HG03439 (cell line): ENCODE data around the gene CSKMT.
"Not testable (repeated sequence)": the region's sequence is repeated elsewhere in the genome, so short reads cannot be mapped to it uniquely, and the experiment has no call there.

Experiments
- ATAC-seq: cut with Tn5 transposase; IDR thresholded peaks from one replicate; pipeline ENCODE4 v1.9.1; 2021; ENCODE audit warnings: mild to moderate bottlenecking, moderate library complexity; ENCODE audit not compliant: unreplicated experiment

Gene CSKMT, protein sequence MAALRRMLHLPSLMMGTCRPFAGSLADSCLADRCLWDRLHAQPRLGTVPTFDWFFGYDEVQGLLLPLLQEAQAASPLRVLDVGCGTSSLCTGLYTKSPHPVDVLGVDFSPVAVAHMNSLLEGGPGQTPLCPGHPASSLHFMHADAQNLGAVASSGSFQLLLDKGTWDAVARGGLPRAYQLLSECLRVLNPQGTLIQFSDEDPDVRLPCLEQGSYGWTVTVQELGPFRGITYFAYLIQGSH

DNA sequence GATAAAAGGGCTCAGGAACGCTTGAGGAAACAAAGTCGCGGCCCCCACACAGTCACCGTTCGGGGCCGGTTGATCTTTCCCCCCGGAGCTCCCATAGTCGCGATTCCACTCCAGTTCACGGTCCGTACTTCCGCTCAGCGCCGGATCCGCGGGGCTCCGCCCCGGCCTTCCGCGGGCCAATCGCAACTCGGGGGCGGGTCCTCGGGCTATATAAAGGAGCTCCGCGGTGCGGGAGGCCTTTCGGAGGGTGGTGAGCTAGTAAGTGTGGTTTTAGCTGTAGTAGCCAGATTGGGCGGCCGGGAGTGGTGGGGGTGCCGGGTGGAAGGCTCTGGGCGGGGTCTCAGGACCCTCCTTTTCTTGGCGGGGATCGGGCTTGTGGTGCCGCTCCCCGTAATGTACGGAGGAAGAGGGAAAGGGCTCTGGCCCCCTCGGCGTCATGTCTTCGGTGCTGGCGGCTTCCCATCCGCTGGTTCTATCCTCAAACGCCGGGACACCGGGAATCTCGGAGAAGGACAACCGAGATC is at the start of gene CSKMT, which contains the start of gene C11orf98:
CSKMT (plus strand) TSS at position 238 of the 524 bp plus-strand sequence. CDS start 568 bp downstream, outside the sequence.
C11orf98 (minus strand) TSS at position 136 of the 524 bp plus-strand sequence; CDS start at position 95, 41 bp downstream.
- peak; percentile 81 for ATAC-seq

DNA sequence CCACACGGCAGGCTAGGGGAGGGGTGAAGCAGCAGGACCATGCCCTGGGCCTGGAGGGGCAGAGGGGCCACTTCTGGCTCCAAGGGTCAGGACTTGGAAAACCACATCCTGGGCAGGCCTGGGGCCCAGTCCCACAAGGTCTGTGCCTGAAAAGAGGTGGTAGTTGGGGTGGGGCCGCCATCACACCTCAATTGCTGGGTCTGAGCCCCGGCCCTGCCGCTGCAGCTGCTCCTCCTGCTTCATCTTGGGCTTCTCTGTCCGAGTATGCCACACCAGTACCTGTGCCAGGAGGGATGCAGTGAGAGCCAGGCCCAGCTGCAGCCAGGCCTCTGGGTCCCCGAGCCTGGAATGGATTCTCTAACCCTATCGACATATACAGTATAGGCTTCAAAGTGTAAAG is 49.6 kb upstream of the CSKMT start:
- no peak for ATAC-seq

DNA sequence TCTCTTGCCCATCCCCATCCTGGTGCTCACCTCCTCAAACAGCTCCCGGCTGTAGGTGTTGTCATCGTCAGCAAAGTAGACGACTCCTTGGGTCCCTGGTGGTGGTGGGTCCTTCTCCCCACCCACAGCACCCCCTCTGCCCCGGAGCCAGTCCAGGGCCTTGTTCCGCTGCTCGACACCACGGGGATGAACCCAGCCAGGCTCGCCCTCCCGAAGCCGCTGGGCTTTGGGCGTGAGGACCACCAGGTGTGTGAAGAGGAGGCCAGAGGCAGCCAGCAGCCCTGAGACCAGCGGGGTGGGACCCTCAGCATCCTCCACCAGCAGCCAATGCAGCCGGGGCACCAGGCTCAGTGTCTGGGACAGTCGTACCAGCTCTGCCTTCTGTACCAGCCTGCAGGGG is 48.2 kb upstream of the CSKMT start:
- not testable (repeated sequence) for ATAC-seq

DNA sequence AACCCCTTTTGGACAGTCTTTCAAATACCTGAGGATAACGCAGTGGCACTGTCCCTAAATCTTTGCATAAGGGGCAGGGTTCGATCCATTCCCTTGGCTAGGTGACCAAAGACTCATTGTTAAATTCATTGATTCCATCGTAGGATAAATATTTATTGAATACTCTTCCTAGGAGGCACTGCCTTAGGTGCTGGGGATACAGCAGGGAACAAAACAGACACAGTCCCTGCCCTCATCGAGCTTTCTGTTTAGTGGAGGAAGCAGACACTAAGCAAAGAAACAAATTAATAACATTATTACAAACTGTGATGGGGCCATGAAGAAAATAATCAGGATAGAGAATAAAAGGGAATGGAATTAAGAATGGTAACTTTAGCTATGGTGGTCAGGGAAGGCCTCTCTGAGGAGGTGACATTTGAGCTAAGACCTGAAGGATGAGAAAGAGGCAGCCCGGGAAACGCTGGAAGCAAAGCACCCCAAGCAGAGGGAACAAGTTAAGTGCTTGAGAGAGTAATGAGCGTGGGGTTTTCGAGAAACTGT is 44.0 kb upstream of the CSKMT start:
- ATAC-seq, result no peak

DNA sequence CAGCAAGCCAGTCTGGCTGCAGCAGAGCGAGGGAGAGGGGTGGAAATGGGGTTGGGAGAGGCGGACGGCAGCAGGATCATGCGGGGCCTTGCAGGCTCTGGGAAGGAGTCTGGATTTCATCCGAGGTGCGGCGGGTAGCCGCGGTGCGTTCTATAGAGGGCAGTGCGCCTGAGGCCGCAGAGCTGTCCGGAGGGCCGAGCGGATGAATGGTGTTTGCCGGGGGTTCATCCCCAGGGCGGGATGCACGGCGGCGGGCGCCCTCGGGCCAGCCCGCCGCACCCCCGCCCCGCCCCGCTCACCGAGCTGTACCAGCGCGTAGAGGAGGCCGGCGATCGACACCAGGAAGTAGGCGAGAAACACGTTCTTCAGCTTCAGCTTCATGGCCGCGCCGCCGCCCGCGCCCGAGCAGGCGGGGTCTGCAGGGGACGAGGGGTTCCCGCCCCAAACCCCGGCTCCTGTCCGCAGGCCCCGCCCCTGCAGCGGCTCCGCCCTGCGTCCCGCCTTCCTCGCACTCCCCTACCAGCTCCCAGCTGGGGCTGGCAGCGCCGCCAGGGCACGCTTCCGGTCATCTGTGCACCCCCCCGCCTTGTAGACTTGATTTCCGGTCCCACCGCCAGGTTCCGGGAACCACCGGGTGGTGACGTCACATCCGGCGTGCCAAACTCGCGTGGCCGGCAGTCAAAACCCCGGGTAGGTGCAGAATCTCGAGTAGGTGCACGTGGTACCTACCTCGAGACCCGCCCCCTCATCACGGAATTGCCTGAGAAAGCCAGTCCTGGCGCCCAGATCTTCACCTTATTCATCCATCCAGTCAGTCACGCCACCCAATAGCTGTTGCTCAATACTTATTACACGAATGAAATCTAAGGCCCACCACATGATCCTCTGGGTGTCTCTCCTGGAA is 43.3 kb upstream of the CSKMT start, which contains the start of gene B3GAT3:
B3GAT3 (minus strand) TSS at position 420 of the 904 bp plus-strand sequence; CDS start at position 381, 39 bp downstream.
- peak; percentile 95 for ATAC-seq

DNA sequence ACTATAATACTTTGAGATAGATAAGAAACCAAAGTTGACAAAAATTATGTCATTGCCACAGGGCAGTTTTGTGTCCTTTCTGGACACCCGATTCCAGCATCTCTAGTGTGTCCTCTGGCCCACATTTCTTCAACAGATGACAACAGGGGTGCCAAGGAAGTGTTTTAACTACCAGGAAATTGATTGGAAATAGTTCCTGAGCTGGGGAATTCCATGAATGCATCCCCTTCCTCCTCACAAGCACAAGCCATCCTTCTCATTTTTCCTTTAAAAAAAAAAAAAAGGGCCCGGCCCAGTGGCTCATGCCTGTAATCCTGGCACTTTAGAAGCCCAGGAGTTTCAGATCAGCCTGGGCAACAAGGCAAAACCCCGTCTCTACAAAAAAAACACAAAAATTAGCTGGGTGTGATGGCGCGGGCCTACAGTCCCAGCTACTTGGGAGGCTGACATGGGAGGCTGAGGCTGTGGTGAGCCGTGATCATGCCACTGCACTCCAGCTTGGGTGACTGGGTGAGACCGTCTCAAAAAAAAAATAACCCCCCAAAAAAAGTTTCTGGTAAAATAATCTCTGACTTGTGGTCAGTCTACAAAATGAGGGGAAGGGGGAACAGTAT is 42.5 kb upstream of the CSKMT start:
- no peak for ATAC-seq

DNA sequence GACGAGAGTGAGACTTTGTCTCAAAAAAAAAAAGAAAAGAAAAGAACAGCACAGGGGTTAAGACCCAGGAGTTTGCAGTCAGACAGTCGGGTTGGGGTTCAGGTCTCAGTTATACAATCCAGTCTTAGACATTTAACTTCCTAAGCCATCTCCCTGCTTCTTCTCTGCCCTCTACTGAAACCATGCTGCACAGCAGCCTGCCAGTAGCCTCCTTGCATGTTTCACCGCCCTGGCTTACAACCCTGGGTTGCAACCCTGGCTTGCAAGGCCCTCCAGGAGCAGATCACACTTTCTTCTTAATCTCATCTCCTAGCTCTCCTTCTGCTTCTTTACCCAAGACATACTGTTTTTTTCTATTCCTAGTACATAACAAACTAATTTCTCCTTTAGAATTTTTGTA is 37.4 kb upstream of the CSKMT start:
- ATAC-seq, result no peak

DNA sequence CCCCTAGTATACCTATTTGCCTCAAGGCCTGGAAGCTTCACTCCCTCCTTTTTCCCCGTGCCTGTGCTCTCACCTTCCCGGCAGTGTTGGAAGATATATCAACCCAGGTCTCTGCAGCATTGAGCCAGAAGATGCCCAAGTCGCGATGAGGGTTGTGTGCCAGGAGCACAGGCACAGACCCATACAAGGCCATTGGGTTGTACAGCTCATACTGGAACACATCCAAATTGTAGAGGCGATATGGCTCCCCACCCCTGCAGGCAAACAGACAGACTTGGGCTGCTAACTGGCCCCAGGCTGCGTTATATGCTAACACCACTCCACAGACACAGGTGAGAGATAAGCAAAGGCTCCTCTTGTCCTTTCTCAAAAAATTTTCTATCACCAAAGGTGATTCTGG is 32.6 kb upstream of the CSKMT start:
- no peak for ATAC-seq

DNA sequence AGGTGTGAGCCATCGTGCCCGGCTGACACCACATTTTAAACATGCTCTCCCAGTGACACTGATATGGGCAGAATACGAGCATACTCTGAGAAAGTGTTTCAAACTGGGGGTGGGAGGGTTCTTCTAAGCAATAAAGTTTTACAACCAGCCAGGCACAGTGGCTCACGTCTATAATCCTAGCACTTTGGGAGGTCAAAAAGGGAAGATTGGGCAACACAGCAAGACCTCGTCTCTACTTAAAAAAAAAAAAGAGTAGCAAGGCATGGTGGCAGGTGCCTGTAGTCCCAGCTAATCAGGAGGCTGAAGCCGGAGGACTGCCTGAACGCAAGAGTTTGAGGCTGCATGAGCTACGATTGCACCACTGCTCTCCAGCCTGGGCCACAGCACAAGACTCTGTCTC is 20.9 kb upstream of the CSKMT start:
- no peak for ATAC-seq

DNA sequence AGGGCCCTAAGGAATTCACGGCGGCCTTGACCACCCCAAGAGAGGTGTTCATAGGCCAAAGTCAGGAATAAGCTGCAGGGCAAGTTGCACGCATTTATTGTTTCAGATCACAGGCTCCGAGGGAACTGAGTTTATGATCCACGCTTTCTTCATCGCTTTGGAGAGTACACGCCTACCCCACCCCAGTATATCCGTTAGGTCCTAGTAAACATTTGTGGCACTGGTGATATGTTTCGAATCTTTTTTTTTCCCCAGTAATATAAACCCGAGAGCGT is 19.5 kb upstream of the CSKMT start:
- no peak for ATAC-seq

DNA sequence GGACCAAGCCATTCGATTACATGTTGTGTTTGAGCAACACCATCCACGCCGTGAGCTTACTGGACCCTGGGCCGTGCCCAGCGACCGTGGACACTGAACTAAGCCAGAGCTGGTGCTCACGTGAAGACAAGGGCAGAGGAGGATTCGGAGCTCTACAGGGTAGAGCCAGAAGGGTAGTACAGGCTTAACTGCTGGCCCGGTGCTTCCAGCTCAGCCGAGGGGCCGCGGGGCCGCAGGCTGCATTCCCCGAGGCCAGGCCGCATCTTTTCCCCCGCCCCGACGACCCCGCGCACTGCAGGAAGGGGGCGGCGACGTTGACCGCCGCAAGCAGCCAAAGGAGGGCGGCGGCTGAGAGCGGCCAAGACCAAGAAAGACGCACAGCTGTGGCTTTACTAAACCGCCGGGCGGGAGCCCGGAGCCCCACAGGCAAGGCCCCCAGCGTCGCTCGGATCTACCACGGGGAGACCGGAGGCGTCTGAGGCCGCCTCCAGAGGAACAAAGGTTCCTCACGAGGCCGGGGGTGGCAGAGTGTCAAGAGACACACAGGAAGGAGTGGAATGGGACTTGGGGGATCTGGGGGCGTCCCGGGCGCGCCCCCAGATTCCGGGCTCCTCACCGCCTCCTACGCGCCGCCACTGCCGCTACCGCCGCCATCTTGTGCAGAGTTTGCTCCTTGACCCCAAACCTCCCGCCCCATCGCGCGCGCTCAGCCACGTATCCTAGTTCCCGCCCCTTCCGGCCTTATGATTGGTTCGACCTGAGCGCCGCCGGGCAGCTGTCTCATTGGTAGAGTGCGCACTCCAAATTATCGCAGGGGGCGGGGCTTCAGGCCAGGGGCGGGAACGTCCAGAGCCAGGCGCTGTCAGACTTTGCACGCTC is 18.9 kb upstream of the CSKMT start, which contains the start of gene GANAB:
GANAB (minus strand) TSS at position 668 of the 879 bp plus-strand sequence; CDS start at position 654, 14 bp downstream.
- ATAC-seq, result peak; percentile 92

DNA sequence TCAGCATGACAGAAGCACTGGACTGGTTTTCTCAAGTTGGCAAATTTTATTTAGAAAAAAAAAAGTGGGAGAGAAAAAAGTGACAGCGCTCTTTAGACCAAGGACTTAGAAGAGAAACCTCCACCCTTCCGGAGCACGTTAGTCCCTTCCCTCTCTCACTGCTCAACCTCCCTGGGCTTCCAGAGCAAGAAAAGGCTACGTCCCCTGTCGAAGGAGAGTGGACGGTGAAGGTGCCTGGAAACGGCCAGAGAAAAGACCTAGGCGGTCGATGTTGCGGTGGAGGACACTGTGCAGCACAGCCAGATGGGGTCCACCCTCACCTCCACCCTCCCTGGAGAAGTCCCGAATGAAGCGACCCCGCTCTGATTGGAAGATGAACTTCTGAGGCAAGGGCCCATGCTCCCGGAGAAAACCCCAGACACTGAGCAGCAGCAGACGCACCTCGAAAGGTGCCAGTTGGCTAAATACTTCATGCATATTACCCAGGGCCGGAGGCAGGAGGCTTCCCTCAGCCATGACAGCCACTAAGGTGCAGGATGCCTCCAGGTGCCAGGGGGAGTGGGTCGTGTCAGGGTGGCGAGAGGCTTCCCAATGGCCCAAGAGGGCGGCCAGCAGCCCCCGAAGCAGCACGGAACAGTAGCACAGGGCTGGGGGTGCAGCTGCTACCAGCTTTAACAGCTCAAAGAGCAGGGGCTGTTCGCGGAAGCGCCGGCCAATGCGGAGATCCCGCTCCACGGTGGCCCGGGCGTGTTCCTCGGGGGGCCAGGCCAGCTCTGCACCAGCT is 18.1 kb upstream of the CSKMT start:
- no peak for ATAC-seq

DNA sequence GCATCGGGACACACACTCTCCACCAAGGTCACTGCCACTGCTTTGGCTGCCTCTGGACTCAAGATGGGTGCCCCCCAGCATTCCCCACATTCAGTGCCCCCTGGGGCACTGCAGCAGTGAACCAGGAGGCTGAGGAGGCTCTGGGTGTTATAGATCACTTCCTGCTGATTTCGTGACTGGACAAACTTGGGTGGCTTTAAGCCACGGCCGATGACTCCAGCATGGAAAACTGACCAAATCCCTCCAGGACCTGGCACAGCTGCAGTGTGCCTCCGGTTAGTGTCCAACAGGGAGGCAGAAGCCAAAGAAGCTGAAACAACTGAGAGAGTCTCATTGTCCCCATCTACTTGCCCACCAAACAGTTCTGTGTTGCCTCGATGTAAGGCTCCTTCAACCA is 17.5 kb upstream of the CSKMT start:
- no peak for ATAC-seq

DNA sequence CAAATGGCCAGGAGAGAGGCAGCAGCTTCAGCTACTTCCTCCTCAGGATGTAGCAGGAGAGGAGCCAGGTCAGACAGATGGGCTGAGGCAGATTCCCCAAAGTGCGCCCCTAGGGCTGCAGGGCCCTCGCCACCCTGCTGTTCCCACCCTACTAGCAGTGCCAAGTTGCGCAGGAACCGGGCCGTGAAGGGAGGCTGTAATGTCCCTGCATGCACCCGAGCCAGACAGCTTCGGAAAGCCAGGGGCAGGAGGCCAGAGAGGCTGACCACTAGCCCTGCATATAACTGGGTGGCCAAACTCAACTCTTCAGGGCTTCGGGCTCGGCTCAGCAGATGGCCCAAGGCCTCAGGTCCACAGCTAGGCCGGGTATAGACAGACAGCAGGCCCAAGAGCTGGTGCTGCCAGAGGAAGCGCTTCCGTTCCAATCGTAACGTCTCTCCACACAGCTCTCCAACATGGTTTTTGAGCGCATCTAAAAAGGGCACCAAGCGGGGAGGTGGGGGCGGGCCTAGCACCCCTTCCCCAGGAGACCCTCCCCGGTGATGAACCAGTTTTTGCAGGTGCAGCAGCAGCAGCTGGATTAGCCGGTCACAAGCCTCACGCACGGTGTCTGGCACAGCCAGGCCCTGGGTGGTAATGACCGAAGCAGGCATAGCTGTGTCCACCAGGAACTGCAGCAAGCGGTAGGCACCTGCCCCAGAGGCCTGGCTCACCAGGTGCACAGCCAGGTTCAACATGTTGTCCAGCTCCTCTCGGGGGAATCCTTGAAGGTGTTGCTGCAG is 16.7 kb upstream of the CSKMT start:
- no peak for ATAC-seq

DNA sequence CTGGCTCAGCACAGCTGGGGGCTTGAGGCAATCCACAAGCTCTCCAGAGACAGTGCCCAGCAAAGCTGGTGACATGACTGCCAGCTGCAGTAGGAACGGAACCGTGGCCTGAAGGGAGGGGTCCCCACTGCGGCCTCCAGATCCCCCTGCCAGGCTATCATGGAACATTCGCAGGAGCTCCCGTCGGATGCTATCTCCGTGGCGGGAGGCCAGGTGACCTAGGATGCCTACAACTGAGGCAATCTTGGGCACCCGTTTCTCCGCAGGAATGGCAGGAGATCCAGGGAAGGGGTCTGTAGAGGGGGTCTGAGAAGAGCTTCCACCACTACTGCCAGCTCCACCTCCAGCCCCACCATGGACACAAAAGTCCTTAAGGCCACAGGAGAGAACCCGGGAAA is 16.1 kb upstream of the CSKMT start:
- ATAC-seq, result no peak

DNA sequence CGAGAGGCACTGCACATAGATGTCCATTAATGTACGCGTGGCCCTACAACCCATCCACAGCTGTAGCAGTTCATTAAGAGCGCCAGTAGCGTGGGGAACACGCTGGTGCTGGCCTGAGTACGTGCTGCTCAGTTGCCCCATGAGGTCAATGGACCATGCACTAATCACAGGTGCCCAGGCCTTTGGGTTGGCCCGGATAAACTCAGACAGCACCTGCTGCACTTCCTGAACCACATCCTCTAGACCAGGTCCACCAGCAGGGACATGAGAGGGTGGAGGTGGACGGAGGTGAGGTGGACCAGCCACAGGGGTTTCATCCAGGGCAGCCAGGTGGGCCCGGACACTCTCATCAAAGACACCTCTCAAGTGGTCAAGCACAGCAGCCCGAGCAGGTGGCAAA is 15.6 kb upstream of the CSKMT start:
- ATAC-seq, result no peak

DNA sequence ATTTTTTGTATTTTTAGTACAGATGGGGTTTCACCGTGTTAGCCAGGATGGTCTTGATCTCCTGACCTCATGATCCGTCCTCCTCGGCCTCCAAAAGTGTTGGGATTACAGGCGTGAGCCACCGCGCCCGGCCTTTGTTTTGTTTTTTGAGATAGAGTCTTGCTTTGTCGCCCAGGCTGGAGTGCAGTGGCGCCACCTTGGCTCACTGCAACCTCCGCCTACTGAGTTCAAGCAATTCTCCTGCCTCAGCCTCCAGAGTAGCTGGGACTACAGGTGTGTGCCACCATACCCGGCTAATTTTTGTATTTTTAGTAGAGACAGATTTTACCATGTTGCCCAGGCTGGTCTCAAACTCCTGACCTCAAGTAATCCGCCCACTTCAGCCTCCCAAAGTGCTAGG is 14.8 kb upstream of the CSKMT start:
- ATAC-seq, result not testable (repeated sequence)

DNA sequence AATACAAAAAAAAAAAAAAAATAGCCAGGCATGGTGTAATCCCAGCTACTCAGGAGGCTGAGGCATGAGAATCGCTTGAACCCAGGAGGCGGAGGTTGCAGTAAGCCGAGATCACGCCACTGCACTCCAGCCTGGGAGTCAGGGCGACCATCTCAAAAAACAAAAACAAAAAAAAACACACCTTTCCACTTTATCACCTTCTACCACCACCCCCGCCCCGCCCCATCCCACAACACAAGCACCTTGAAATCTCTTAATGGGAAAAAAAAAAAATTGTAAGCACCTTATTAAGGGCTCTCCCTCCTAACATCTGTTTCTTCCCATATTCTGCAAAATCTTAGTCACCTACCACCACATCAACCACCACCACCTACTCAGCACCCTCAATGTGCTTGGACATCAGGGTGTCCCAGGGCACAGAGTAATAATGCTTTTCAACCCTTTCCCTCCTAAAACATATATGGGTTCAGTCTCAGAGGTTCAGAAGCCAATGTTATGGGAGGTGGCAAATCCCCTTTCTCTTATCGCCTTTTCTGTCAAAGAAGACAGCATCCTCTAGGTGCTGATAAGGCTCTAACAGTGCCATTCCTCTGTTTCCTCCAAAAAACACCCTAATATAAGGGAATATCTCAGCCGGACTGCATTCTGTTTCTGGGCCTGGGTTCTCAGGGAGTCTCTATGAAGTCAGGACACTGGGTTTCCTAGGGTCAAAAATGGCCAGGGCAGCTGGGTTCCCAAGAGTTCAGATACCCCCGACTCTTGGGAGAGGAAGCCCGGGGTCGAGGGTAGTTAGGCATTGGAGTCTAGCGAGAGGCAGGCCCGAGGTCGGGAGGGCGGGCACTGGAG is 12.7 kb upstream of the CSKMT start:
- peak; percentile 22 for ATAC-seq
